Vagina (tissue), 2 donors: Measurements from ENCODE around the gene TIGAR.

Source experiments
- CTCF ChIP-seq, 3 experiments: fragments of 450-650 bp in 2 of 3; fragments of 200-600 bp in 1 of 3; sonication (generic) in 1 of 3; IDR thresholded peaks; one replicate each; pipeline ENCODE4 v1.5.1; 2017 to 2019; ENCODE audit warnings: antibody characterized with exemption in 3 of 3, mild to moderate bottlenecking in 2 of 3, moderate library complexity in 2 of 3
- POLR2A ChIP-seq, 2 donors: fragments of 450-650 bp; IDR thresholded peaks; one replicate each; pipeline ENCODE4 v1.6.1; 2017; ENCODE audit warnings: antibody characterized with exemption in 2 of 2, mild to moderate bottlenecking in 2 of 2, moderate library complexity in 2 of 2
- POLR2AphosphoS5 ChIP-seq, 2 donors: sonication (generic); formaldehyde crosslinking; IDR thresholded peaks; one replicate each; pipeline ENCODE4 v1.9.0; 2017; ENCODE audit warnings: antibody characterized with exemption in 2 of 2, mild to moderate bottlenecking in 2 of 2, low read depth in 1 of 2; ENCODE audit not compliant: insufficient read depth in 1 of 2

- TF ChIP-seq CTCF (IDR thresholded peaks at IDR 0.05): no peak
- TF ChIP-seq POLR2AphosphoS5 (IDR thresholded peaks at IDR 0.05; ENCODE audit: insufficient read depth in 1 of 2, low read depth in 1 of 2): no peak
- TF ChIP-seq POLR2A (IDR thresholded peaks at IDR 0.05): no peak
Measured at GRCh38 chr12:4286771-4287317, 34.2 kb upstream of the TIGAR start.
